SK-N-SH (cell line): Measurements from ENCODE around the gene PLCL2. TPM values are rescaled to one million over a fixed set of nuclear protein-coding genes. Genes with fewer than 3 reads are reported as not detected.

Experiments
- CTCF ChIA-PET: fragments of 300-600, 350-600 bp; formaldehyde crosslinking; extraction: SDS; loops from one replicate; lab custom pipeline; 2021; lab: Yijun Ruan, JAX
- POLR2A ChIA-PET: fragments of 350-600 bp; sonication (Branson Sonifier 250); formaldehyde crosslinking; extraction: SDS; loops from one replicate; lab custom pipeline; 2020; ENCODE audit warnings: antibody characterized with exemption, inconsistent platforms; lab: Yijun Ruan, JAX
- DNase-seq: peaks from one replicate; pipeline ENCODE4 v3.0.0; 2012
- H2AFZ ChIP-seq: fragments of 200-600 bp; sonication (generic); 2 replicates; pipeline ENCODE4 v1.8.1; 2016; ENCODE audit warnings: antibody characterized with exemption, mild to moderate bottlenecking, low read depth
- H3F3A ChIP-seq: fragments of 200-600 bp; sonication (generic); replicated peaks from 2 replicates; pipeline ENCODE3; 2016; ENCODE audit warnings: antibody characterized with exemption, mild to moderate bottlenecking; ENCODE audit not compliant: insufficient read depth
- H3K27ac ChIP-seq, 2 experiments: fragments of 200-500 bp in 1 of 2; fragments of 200-600 bp in 1 of 2; sonication (Bioruptor generic) in 1 of 2; sonication (generic), shearing (Covaris generic) in 1 of 2; 2 replicates each; pipeline versions ENCODE4 v1.5.1 to v1.6.1; 2014 to 2016; ENCODE audit warnings: low read depth in 2 of 2, inconsistent platforms in 1 of 2, low read length in 1 of 2, mild to moderate bottlenecking in 1 of 2, mixed read lengths in 1 of 2
- H3K27me3 ChIP-seq: fragments of 200-600 bp; sonication (generic), shearing (Covaris generic); 2 replicates; pipeline ENCODE4 v1.6.1; 2016; ENCODE audit warnings: mixed run types; ENCODE audit not compliant: insufficient read depth
- H3K36me3 ChIP-seq, 2 experiments: fragments of 200-500 bp in 1 of 2; fragments of 200-600 bp in 1 of 2; sonication (Bioruptor generic) in 1 of 2; sonication (generic) in 1 of 2; replicated peaks in 1 of 2; 2 replicates each; pipeline versions ENCODE3 to v1.5.1; 2014 to 2016; ENCODE audit warnings: low read length in 1 of 2, mild to moderate bottlenecking in 1 of 2; ENCODE audit not compliant: insufficient read depth in 2 of 2, control insufficient read depth in 1 of 2
- H3K4me1 ChIP-seq, 2 experiments: fragments of 200-500 bp in 1 of 2; fragments of 200-600 bp in 1 of 2; sonication (Bioruptor generic) in 1 of 2; sonication (generic), shearing (Covaris generic) in 1 of 2; 2 replicates each; pipeline versions ENCODE4 v1.5.1 to v1.6.1; 2014 to 2016; ENCODE audit warnings: low read depth in 1 of 2, low read length in 1 of 2, mixed run types in 1 of 2; ENCODE audit not compliant: insufficient read depth in 2 of 2, control insufficient read depth in 1 of 2
- H3K4me2 ChIP-seq: fragments of 200-600 bp; sonication (generic), shearing (Covaris generic); 2 replicates; pipeline ENCODE4 v1.6.1; 2017; ENCODE audit warnings: mixed run types
- H3K4me3 ChIP-seq, 2 experiments: fragments of 200-500 bp in 1 of 2; fragments of 200-600 bp in 1 of 2; sonication (Bioruptor generic) in 1 of 2; sonication (generic), shearing (Covaris generic) in 1 of 2; 2 replicates each; pipeline versions ENCODE4 v1.5.1 to v1.8.1; 2014 to 2016; ENCODE audit warnings: low read depth in 2 of 2, inconsistent platforms in 1 of 2, low read length in 1 of 2, mild to moderate bottlenecking in 1 of 2, mixed read lengths in 1 of 2, moderate library complexity in 1 of 2
- H3K79me2 ChIP-seq: fragments of 200-600 bp; sonication (generic); 2 replicates; pipeline ENCODE4 v1.8.1; 2017; ENCODE audit warnings: mild to moderate bottlenecking; ENCODE audit not compliant: insufficient read depth
- H3K9ac ChIP-seq: fragments of 200-600 bp; sonication (generic); 2 replicates; pipeline ENCODE4 v1.6.1; 2017; ENCODE audit warnings: mixed run types
- H3K9me2 ChIP-seq: fragments of 200-600 bp; sonication (generic); 2 replicates; pipeline ENCODE4 v1.6.1; 2017; ENCODE audit warnings: mixed run types
- H3K9me3 ChIP-seq: fragments of 200-600 bp; sonication (generic); 2 replicates; pipeline ENCODE4 v1.6.1; 2017; ENCODE audit warnings: mixed run types, mild to moderate bottlenecking, moderate library complexity
- H4K20me1 ChIP-seq: fragments of 200-600 bp; sonication (generic); 2 replicates; pipeline ENCODE4 v1.6.1; 2017; ENCODE audit warnings: mild to moderate bottlenecking, mixed run types; ENCODE audit not compliant: insufficient read depth
- CHD2 ChIP-seq: fragments of 150-350 bp; IDR thresholded peaks from 2 replicates; pipeline ENCODE4 v1.6.1; 2018; ENCODE audit warnings: low read length; ENCODE audit not compliant: partially characterized antibody
- EP300 ChIP-seq, 2 experiments: IDR thresholded peaks; 2 replicates each; pipeline versions ENCODE4 v1.4.0 to v1.6.1; 2012; ENCODE audit warnings: borderline replicate concordance in 1 of 2, low read depth in 1 of 2, low read length in 1 of 2
- FOXJ3 ChIP-seq: sonication (generic); formaldehyde crosslinking; IDR thresholded peaks from 2 replicates; pipeline ENCODE4 v1.5.1; 2020; ENCODE audit warnings: mild to moderate bottlenecking, missing genetic modification reagents
- FOXM1 ChIP-seq: IDR thresholded peaks from 2 replicates; pipeline ENCODE4 v1.4.0; 2012; ENCODE audit warnings: low read depth, mild to moderate bottlenecking
- GABPA ChIP-seq: IDR thresholded peaks from 2 replicates; pipeline ENCODE4 v1.4.0; 2012; ENCODE audit warnings: low read depth, mild to moderate bottlenecking
- GATA2 ChIP-seq: sonication (generic); formaldehyde crosslinking; IDR thresholded peaks from 2 replicates; pipeline ENCODE4 v1.5.0; 2020; ENCODE audit warnings: mild to moderate bottlenecking, missing genetic modification reagents
- JUND ChIP-seq: IDR thresholded peaks from 2 replicates; pipeline ENCODE4 v1.4.0; 2012
- MEF2A ChIP-seq: IDR thresholded peaks from 2 replicates; pipeline ENCODE4 v1.4.0; 2012; ENCODE audit warnings: low read depth, borderline replicate concordance
- MXI1 ChIP-seq: IDR thresholded peaks from 2 replicates; pipeline ENCODE4 v1.6.1; 2012; ENCODE audit warnings: mild to moderate bottlenecking, low read depth, low read length, improper control_type of control experiment
- NFIC ChIP-seq: IDR thresholded peaks from 2 replicates; pipeline ENCODE4 v1.4.0; 2012; ENCODE audit warnings: borderline replicate concordance
- PBX3 ChIP-seq: IDR thresholded peaks from 2 replicates; pipeline ENCODE4; 2012
- RAD21 ChIP-seq: IDR thresholded peaks from 2 replicates; pipeline ENCODE4 v1.6.1; 2012; ENCODE audit warnings: mild to moderate bottlenecking, low read length
- RCOR1 ChIP-seq: fragments of 150-350 bp; IDR thresholded peaks from 2 replicates; pipeline ENCODE4 v1.6.1; 2017; ENCODE audit warnings: antibody characterized with exemption, low read length
- RFX5 ChIP-seq: IDR thresholded peaks from 2 replicates; pipeline ENCODE4 v1.6.1; 2012; ENCODE audit warnings: mild to moderate bottlenecking, improper control_type of control experiment, low read length
- RXRA ChIP-seq: IDR thresholded peaks from 2 replicates; pipeline ENCODE4 v1.4.0; 2012; ENCODE audit warnings: low read depth, mild to moderate bottlenecking, borderline replicate concordance
- SIN3A ChIP-seq: IDR thresholded peaks from 2 replicates; pipeline ENCODE4 v1.6.1; 2012; ENCODE audit warnings: low read depth, mild to moderate bottlenecking, low read length, moderate library complexity, borderline replicate concordance
- SMC3 ChIP-seq: IDR thresholded peaks from 2 replicates; pipeline ENCODE4 v1.6.1; 2012; ENCODE audit warnings: low read depth, low read length, improper control_type of control experiment
- TCF12 ChIP-seq: IDR thresholded peaks from 2 replicates; pipeline ENCODE4 v1.4.0; 2012
- TEAD4 ChIP-seq: IDR thresholded peaks from 2 replicates; pipeline ENCODE4 v1.4.0; 2012; ENCODE audit warnings: mild to moderate bottlenecking, borderline replicate concordance; ENCODE audit not compliant: insufficient read depth
- YY1 ChIP-seq: IDR thresholded peaks from 2 replicates; pipeline ENCODE4 v1.4.0; 2012; ENCODE audit warnings: low read depth, mild to moderate bottlenecking
- WGBS: methylation state at CpG from one replicate; pipeline ENCODE4 v1.1.6; 2017; ENCODE audit warnings: low lambda C conversion rate; 5-methylcytosine and 5-hydroxymethylcytosine counted together
- polyA plus RNA-seq, 3 experiments: library from polyadenylated mRNA; depleted of rRNA; stranded (reverse); fragments of >200 nt; gene quantifications; 2 replicates each; pipeline ENCODE4 v1.2.3, GENCODE V29; 2012
- TF ChIP-seq, protein P1 (sequence below): fragments of 150-350 bp; IDR thresholded peaks from 2 replicates; pipeline ENCODE4 v1.6.1; 2017; ENCODE audit warnings: antibody characterized with exemption, low read length, low read depth, borderline replicate concordance
- TF ChIP-seq, protein P2 (sequence below): fragments of 150-350 bp; IDR thresholded peaks from 2 replicates; pipeline ENCODE4 v1.6.1; 2016; ENCODE audit warnings: mild to moderate bottlenecking, low read depth, low read length
- TF ChIP-seq, protein P3 (sequence below): fragments of 200-600 bp; sonication (generic); IDR thresholded peaks from 2 replicates; pipeline ENCODE4 v1.6.1; 2017; ENCODE audit warnings: antibody characterized with exemption, mild to moderate bottlenecking, moderate library complexity

PLCL2 gene
- polyA plus RNA-seq, 1 of the 3 experiments (the other 2 are of a cell fraction), result 0.85 TPM

GRCh38 chr3:16994854-16995525 is 110.2 kb downstream of the PLCL2 start:
- no peak overlapping the region for H3K4me2 ChIP-seq

GRCh38 chr3:16995601-16996000 is 110.8 kb downstream of the PLCL2 start:
- H2AFZ ChIP-seq, result no peak overlapping the region
- H4K20me1 ChIP-seq, result no peaks in the 10 kb centered on the region; the same call in 1 of the 2 replicates
- no peaks in the 10 kb centered on the region for H3K36me3 ChIP-seq
- no peak overlapping the region for H3K4me2 ChIP-seq
- H3K9me2 ChIP-seq, result no peaks in the 10 kb centered on the region
- no peaks in the 10 kb centered on the region for H3F3A ChIP-seq
- no peaks in the 10 kb centered on the region for H3K79me2 ChIP-seq
- no peak overlapping the region for H3K9ac ChIP-seq
- H3K9me3 ChIP-seq, result no peaks in the 10 kb centered on the region
- no peaks in the 10 kb centered on the region for H3K27me3 ChIP-seq
- no peak for DNase-seq
- peaks cover 3 to 7% of the 10 kb centered on the region in 2 experiments; a peak in 1 of 4 replicates for H3K4me1 ChIP-seq
- H3K4me3 ChIP-seq, result no peak overlapping the region
- WGBS, result 87% methylated on average over 3 of the region's 3 CpGs
- no peak overlapping the region for H3K27ac ChIP-seq
- ChIA-PET POLR2A (no interaction called here), CTCF (interaction anchor here (3.7 kb wide), 1 partner anchor 10 kb away, joined by 15 read pairs; no protein-coding TSS in a partner anchor)
- TF ChIP-seq TCF12, result no peak
- TF ChIP-seq PBX3, result no peak
- TF ChIP-seq, protein P1, sequence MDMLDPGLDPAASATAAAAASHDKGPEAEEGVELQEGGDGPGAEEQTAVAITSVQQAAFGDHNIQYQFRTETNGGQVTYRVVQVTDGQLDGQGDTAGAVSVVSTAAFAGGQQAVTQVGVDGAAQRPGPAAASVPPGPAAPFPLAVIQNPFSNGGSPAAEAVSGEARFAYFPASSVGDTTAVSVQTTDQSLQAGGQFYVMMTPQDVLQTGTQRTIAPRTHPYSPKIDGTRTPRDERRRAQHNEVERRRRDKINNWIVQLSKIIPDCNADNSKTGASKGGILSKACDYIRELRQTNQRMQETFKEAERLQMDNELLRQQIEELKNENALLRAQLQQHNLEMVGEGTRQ, result no peak
- TF ChIP-seq, protein P2, sequence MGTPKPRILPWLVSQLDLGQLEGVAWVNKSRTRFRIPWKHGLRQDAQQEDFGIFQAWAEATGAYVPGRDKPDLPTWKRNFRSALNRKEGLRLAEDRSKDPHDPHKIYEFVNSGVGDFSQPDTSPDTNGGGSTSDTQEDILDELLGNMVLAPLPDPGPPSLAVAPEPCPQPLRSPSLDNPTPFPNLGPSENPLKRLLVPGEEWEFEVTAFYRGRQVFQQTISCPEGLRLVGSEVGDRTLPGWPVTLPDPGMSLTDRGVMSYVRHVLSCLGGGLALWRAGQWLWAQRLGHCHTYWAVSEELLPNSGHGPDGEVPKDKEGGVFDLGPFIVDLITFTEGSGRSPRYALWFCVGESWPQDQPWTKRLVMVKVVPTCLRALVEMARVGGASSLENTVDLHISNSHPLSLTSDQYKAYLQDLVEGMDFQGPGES, result no peak
- TF ChIP-seq RCOR1, result no peak
- no peak for TF ChIP-seq EP300 (IDR thresholded peaks at IDR 0.05; ENCODE audit: borderline replicate concordance in 1 of 2, low read depth in 1 of 2, low read length in 1 of 2)
- TF ChIP-seq YY1, result no peak
- no peak for TF ChIP-seq MXI1
- no peak for TF ChIP-seq RFX5

More at GRCh38 chr3:16994854-16995525, 110.2 kb downstream of the PLCL2 start:
- Histone ChIP-seq H2AFZ (no peak overlapping the region), H3K9me2 (no peaks in the 10 kb centered on the region), H3K9me3 (no peaks in the 10 kb centered on the region), H3K27me3 (no peaks in the 10 kb centered on the region), H3K36me3 (no peaks in the 10 kb centered on the region), H3K79me2 (no peaks in the 10 kb centered on the region), H3K4me1 (peaks cover 3 to 7% of the 10 kb centered on the region in 2 experiments; a peak in 1 of 4 replicates), H3K4me3 (no peak overlapping the region), H3F3A (no peaks in the 10 kb centered on the region), H4K20me1 (no peaks in the 10 kb centered on the region; the same call in 1 of the 2 replicates), H3K27ac (no peak overlapping the region), H3K9ac (no peak overlapping the region)
- ChIA-PET POLR2A (no interaction called here), CTCF (interaction anchor here (3.7 kb wide), 1 partner anchor 10 kb away, joined by 15 read pairs; no protein-coding TSS in a partner anchor)
- 66% methylated on average over 4 of the region's 4 CpGs for WGBS
- no peak for TF ChIP-seq CHD2
- no peak for TF ChIP-seq MEF2A
- TF ChIP-seq SMC3, result no peak
- TF ChIP-seq MXI1, result no peak
- TF ChIP-seq, protein P2, result no peak
- no peak for TF ChIP-seq GABPA
- no peak for TF ChIP-seq RAD21
- TF ChIP-seq, protein P1, result no peak
- no peak for TF ChIP-seq NFIC
- no peak for TF ChIP-seq SIN3A
- no peak for TF ChIP-seq TEAD4
- no peak for TF ChIP-seq FOXJ3 (CRISPR knock-in tag)
- no peak for TF ChIP-seq RXRA
- no peak for TF ChIP-seq JUND
- TF ChIP-seq, protein P3, sequence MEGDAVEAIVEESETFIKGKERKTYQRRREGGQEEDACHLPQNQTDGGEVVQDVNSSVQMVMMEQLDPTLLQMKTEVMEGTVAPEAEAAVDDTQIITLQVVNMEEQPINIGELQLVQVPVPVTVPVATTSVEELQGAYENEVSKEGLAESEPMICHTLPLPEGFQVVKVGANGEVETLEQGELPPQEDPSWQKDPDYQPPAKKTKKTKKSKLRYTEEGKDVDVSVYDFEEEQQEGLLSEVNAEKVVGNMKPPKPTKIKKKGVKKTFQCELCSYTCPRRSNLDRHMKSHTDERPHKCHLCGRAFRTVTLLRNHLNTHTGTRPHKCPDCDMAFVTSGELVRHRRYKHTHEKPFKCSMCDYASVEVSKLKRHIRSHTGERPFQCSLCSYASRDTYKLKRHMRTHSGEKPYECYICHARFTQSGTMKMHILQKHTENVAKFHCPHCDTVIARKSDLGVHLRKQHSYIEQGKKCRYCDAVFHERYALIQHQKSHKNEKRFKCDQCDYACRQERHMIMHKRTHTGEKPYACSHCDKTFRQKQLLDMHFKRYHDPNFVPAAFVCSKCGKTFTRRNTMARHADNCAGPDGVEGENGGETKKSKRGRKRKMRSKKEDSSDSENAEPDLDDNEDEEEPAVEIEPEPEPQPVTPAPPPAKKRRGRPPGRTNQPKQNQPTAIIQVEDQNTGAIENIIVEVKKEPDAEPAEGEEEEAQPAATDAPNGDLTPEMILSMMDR, result no peak
- no peak for TF ChIP-seq FOXM1
- no peak for TF ChIP-seq GATA2
- no peak for DNase-seq
